ENCODE results near the gene DRD3.

- TF ChIP-seq CTCF (IDR thresholded peaks at IDR 0.05) (no peak), EP300 (IDR thresholded peaks at IDR 0.05) (no peak), POLR2AphosphoS5 (IDR thresholded peaks at IDR 0.05) (no peak), POLR2A (IDR thresholded peaks at IDR 0.05) (no peak)
These were observed 67.6 kb downstream of the DRD3 start for GRCh38 chr3:114111060-114111770.
